Fibroblast of upper back skin (primary cell): ENCODE measurements around the gene NFKBIL1.
A peak's percentile ranks its signal among the peaks of the same experiment; 100 is the strongest.

Source experiments
- DNase-seq: peaks from one replicate; pipeline ENCODE4 v3.0.0-alpha.2; 2013

NFKBIL1 gene

DNA sequence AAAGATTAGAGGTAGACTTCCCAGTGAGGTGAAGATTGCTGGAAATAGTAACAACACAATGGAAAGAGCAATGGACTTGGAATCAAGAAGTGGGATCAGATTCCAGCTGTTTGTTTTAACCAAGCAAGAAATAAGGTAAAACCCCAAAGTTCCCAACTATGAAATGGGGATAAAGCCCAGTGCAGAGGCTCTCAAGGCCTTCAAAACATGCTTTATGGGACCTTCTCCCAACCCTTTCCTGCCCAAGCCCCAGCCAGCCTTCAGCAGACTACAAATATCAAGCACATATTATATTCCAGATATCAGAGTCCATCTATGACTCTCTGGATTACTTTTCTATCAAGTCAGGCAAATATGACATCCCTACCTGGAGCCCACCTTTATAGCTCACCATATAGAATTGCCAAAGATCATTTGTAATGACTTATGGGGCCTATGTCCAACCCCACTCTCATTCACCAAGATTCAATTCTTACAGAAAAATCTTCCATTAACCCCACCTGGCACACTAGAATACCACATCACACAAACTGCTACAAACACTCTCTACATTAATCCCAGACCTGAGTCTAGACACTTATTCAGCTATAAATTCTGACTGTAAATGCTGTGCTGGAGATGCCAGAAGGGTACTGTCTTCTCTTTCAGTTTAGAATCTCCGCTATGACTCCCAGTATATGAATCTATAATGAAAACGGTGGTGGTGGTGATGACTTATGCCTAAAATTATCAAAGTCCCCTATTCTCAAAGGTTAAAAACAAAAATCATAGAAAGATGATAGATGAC is 11.7 kb upstream of the NFKBIL1 start:
- DNase-seq: no peak

DNA sequence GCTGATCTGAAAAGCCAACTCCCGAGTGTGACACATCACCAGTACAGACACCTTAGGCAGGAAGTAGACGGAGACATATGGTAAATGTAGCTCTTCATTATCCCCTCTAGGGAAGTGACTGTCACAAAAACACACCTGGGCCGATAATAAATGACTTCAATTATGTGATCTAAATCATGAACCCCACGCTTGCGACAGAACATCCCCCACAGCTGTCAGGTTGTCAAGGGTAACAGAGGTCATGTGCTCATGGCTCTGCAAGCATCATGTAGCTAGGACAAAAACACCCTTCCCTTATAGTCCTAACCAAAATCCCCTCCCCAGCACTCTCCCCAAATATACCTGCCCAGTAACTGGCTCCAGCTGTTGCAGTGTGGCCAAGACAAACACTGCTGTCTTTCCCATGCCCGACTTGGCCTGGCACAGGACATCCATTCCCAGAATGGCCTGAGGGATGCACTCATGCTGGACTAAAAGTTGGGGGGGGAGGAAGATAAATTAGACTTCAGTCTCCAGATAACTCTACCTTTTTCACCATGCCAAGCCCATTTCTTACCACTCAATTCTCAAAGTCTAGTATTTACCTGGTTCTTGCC is 8.5 kb upstream of the NFKBIL1 start:
- DNase-seq: no peak

DNA sequence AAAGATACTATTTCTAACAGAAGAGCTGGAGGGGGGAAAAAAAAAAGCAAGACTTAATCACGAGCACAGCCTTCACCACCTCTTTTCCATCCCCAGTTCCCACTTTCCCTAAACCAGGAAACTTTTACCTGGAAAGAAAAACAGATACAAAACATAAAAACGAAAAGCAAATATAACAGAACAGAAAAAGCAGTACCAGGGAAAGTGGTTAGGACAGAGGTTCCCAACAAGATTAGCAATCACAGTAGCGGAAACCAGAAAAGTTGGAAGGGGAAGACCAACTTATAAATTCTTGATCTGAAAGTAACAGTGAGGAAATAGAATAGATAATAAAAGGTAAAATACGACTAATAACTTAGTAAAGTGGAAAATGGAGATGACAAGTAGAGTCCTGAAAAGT is 6.8 kb upstream of the NFKBIL1 start:
- no peak for DNase-seq

DNA sequence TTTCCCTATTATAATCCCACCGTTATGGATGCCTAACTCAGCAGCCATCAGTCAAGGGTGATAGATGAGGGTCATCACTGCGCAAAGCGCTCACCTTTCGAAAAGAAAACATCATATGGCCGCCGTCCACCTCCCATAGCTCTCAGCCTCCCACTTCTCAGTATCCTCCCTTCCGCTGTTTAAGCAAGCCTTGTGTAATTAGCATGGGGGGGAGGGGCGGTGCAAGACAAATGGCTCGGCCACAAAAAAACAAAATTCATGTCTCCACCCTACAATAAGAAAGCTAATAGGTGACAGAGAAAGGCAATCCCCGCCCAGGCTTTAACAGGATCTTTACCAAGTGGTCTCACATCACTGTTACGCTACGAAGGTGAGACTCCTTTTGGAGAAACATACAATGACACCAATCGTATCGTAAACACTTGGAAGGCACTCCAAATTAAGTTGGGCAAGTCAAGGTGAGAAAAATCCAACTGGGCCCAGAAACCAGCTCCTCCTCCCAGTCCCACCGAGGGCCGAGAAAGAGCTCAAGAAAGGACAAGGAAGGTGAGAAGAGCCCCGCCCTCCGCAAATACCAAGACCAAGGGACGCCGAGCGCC is 6.2 kb upstream of the NFKBIL1 start:
- DNase-seq: peak; percentile 37

DNA sequence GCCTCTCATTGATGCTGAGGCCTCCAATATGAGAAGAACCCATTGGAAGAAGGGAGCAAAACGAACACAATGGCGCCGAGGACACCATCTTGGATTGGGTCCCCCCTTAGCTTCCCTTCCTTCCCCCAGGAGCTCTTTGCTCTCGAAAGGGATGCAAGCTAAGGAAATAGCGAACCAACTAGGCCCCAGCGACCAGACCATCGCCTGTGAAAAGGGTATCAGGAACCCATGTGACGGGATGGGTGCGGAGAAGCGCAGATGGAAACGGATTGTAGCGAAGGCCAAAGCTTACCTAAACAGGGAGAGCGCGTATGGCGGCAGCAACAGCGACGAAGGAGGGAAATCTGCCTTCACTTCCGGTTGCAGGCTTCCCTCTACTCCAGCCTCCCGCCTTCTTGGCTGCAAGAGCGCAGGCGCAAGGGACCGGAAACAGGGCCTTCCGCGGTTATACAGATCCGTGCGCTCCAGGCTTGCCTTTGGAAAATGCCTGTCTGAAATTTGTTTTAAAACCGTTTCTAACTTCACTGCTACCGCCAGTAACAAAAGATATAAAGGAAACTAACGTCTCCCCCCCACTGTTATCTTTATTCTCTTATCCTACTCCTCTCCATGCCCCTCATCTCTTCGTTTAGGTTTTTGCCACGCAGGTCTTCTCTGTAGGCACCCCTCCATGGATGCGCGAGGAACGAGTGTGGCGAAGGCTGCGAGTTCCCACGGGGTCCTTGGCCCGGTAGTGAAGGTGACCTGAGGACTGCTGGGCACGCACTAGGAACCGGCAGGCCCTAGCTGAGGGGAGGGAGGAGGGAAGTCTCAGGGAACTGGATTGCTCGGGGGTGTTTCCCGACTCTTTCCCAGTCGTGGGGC is 5.5 kb upstream of the NFKBIL1 start, which contains the start of gene DDX39B:
DDX39B (minus strand) TSS at position 346 of the 864 bp plus-strand sequence. CDS start 1,471 bp downstream, outside the sequence.
- DNase-seq: peak; percentile 98

DNA sequence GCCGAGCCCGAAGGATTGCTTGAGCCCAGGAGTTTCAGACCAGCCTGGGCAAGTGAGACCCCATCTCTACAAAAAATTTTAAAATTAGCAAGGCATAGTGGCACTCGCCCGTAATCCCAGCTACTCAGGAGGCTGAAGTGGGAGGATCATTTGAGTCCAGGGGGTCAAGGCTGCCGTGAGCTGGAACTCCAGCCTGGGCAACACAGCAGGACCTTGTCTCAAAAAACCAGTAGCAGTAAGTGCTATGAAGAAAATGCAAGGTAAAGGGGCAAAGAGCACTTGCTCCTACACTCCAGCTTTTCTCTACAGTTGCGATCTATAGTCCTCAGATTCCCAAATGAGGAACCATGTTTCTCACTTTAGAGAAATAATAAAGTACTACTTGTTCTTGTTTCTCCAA is 3.8 kb upstream of the NFKBIL1 start:
- DNase-seq: no peak

DNA sequence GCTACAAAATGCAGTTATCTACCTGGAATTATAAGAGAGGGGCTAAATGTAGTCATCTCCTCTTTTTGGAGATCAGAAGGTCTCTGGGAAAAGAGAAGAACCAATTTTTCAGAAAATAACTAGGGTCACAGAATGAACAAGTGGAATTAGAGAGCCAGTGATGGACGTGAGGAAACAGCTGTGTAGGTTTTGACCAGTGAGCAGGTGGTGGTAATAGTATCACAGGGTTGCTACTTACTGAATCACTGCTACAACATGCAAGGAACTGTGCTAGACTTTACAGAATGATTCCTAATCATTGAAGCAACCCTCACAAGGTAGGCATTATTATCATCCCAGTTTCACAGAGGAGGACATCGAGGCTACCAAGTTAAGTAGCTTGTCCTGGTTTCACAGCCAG is 2.7 kb upstream of the NFKBIL1 start:
- no peak for DNase-seq

DNA sequence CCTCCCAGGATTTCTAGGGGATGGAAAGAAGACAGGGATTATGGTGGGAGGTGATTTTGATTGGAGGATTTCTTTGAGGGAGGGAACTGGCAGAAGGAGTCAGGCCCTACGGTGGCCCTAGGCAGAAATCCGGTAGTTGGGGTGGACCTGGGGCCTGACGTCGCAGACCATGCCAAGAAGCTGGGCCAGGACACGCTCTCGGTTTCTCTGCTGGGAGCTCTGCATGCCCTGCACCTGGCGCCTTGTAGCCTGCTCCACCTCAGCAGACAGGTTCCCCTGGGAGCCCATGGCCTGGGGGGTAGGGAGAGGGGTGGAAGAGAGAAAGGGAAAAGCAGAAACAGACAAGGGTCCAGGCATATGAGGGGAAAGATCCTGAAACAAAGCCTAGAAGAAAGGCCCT is 2.1 kb upstream of the NFKBIL1 start:
- no peak for DNase-seq

DNA sequence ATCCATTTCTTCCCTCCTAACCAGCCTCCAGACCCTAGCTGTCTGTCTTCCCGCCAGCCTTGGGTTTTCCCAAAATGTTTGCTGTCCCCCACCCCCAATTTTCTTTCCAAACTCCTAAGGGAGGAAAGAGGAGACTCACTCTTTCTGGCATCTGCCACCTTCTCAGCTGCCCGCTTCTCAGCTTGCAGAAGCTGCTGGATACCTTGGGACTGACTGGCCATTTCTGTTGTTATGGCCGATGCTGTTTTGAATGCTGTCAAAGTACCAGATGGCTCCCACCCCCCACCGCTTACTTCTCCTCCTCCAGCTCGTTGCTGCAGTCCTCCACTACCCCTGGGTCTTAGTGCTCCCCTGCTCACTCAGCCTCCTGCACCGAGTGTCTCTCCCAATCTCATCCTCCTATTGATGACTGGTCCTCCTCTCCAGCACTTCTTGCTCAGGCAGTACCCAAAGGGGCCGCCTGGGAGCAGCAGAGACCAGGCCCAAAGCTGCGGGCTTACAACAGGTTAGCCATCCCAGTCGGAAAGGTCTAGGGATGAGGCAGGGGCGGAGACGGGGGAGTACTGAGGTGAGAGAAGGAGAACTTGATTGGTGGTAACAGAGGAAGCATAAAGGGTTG is 960 bp upstream of the NFKBIL1 start, which contains the start of gene ATP6V1G2:
ATP6V1G2 (minus strand) TSS at position 270 of the 619 bp plus-strand sequence; CDS start at position 221, 49 bp downstream.
- DNase-seq: peak; percentile 93

DNA sequence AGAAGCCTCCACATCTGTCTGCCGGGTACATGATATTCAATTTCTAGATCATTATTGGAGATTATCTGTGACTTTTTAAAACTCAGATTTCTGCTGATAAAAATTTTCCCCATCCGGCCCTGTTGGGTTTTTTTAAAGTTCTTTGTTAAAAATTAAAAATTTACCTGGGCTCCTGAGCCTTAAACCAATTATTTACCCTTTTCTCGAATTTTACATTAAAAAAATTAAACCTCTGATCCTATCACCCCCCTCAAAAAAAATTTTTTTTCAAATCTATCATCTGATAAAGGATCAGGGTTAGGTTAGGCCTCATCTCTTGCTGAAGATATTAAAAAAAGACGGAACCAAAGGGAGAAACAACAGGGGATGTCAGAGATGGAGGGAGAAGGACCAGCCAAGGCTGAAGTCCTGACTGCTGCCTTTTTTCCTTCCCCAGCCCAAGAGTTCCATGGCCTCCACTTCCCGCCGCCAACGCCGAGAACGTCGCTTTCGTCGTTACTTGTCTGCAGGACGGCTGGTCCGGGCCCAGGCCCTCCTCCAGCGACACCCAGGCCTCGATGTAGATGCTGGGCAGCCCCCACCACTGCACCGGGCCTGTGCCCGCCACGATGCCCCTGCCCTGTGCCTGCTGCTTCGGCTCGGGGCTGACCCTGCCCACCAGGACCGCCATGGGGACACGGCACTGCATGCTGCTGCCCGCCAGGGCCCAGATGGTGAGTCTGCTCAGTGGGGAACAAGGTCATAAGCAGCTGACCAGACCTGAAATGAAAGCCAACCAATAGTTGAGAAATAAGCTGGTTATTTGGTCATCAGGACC is 527 bp downstream of the NFKBIL1 start:
- DNase-seq: no peak

DNA sequence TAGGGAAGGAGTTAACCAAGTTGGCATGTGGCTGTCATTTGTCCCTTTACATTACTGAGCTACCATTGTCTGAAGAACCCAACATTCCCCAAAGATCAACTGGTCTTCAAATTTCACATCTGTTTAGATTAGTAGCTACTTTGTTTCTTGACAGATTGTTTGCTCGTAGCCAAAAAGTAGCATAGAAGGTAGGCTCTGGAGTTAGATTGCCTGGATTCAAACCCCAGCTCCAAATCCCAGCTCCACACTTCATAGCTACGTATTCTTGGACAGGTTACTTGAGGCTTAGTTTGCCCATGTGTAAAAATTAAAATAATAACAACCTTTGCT is 1.1 kb downstream of the NFKBIL1 start:
- DNase-seq: no peak

DNA sequence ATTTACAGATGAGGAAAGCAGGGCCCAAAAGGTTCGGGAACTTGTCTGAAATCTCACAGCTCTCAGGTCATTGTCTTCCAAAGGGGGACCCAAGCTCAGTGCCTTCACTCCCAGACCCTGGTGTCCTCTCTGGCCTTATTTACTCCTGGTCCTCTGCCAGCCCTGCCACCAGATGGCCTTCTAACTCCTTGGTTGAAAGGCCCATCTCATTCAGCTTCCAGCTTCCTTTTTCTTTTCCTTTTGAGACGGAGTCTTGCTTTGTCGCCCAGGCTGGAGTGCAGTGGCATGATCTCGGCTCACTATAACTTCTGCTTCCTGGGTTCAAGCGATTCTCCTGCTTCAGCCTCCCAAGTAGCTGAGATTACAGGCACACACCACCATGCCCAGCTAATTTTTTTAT is 4.0 kb downstream of the NFKBIL1 start:
- DNase-seq: peak; percentile 40

DNA sequence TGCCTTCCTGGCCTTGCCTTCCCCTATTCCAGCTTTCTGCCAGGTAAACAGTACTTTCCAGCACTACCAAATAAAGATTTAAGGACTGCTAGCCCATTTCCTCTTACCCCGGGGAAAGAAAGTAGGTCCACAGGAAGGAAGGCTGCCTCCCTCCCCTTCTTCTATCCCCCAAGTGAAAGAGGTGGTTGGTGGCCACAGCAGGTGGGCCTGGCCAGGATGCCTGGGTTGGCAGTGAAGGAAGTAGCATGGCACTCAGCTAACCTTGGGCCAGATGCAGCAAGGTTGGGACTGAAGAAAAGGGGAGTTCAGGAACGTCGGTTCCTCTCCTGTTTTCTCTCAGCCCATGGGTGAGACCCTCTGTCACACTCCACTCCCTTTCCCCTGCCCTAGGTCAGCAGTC is 8.9 kb downstream of the NFKBIL1 start:
- no peak for DNase-seq

DNA sequence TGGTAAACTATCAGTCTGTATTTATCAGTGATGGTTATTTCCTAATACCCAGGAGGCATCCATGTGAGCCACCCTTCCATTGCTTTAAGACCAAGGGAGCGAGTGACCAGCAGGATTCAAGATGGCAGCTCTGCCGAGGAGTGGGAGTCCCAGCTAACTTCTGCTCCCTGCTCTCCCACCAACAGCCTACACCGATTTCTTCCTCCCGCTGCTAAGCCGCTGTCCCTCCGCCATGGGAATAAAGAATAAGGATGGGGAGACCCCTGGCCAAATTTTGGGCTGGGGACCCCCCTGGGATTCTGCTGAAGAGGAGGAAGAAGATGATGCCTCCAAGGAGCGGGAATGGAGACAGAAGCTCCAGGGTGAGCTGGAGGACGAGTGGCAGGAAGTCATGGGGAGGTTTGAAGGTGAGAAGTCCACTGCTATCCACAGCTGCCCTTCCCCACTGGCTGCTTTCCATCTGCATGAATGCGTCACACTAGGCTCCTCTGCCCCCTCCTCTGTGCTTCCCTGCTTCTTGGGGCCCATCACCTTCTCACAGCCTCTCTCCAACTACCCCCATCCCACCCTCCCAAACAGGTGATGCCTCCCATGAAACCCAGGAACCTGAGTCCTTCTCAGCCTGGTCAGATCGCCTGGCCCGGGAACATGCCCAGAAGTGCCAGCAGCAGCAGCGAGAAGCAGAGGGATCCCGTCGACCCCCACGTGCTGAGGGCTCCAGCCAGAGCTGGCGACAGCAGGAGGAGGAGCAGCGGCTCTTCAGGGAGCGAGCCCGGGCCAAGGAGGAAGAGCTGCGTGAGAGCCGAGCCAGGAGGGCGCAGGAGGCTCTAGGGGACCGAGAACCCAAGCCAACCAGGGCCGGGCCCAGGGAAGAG is 10.3 kb downstream of the NFKBIL1 start:
- no peak for DNase-seq

DNA sequence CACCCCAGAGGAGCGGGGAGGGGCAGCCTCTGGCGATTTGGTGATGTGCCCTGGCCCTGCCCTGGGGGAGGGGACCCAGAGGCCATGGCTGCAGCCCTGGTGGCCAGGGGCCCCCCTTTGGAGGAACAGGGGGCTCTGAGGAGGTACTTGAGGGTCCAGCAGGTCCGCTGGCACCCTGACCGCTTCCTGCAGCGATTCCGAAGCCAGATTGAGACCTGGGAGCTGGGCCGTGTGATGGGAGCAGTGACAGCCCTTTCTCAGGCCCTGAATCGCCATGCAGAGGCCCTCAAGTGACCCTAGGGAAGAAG is 10.9 kb downstream of the NFKBIL1 start:
- no peak for DNase-seq

DNA sequence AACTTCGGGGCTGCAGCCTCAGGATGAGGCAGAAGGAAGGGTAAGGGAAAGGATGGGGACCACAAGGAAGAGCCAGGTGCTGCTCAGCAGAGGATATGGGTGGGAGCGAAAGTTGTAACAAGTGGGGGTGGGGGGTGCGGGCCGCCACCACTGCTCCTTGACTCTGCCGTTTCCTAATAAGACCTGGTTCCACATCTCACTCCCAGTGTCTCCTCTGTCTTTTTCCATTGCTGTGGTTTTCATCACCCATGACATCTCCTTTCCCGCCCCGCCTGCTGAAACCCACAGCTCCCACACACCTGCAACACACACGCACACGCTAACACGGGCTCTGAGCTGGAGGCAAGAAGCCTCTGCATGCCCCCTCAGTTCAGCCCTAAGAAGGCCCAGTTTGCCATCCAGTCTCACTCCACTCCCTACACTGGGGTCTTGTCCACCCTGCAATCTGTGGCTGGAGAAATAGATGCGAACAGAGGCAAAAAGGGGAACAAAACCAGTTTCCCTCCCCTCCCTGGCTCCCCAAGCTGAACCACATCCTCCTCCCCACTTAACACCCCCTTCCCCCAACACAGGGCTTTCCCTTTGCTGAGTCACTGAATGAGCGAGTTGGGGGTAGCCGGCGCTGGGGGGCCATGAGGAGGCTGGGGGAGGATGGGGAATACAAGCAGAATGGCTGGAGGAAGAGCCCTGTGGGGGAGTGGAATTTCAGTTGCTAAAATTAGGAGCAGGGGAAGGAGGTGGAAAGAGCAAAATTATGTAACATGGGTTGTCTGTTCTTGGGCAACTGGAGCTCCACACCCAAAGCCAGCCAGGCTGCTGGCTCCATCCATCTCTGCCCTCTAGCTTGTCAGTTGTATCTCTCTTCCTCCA is 11.5 kb downstream of the NFKBIL1 start:
- DNase-seq: peak; percentile 57

DNA sequence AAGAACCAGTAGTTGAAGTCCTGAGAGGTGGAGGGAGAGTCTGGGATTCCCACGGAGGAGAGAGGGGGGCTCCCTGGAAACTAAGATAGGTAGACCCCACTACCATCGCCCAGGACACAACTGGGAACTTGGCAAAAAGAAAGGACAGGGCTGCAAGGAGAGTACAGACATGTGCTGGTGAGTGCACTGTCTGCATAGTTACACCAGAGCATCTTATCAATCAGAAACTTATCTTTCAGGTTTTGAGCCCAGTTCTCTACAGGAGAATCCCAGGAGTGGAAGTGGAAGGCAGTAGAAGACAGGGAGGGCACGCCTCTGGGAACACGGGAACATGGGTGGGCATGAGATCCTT is 12.2 kb downstream of the NFKBIL1 start:
- DNase-seq: no peak

DNA sequence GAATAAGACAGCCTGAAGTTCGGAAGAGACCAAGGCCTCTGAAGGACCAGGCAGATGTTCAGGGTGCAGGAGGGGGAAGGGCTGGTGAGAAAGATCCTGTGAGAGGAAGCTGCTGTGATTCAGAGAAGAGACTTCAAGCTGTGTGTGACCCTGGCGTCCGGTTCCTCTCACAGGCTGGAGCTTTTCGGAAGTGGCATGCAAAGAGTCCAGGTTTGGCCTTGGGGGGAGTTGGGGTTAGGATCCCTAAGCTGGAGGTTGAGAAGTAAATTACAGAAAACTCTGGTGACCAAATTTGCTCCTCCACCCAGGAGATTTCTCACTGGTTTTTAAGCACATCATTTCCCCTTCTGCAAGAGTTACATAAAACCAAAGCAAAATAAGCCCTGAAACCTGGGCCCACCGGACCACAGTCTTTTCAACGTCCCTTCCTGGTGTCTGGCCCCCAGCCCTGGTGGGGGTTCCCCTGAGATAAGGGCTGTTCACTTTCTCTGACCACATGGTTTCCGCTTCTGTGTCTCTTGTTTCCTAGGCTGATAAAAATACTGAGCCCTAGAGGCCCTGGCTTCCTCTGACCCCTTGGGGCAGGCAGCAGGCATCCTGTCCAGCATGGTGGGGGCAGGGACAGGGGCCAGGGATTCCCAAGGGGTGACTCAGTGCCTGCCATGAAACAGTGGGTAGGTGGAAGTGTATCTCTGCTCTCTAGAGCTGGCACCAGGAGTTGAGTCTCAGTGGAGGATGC is 12.7 kb downstream of the NFKBIL1 start:
- peak; percentile 26 for DNase-seq

DNA sequence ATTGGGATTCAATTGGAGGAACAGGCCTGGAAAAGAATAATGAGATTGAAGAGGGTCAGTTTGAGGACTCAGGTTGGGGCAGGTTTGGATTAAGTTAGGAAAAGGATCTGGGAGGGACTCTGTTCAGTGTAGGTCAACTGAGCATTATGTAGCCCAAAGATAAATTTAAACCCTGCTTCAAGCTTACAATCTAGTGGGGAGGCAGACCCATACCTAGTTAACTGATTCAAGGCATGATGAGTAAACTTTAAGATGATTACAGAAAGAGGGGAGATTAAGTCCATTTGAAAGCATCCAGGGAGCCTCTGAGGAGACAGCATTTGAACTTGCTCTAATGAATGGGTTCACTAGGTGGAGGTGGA is 13.3 kb downstream of the NFKBIL1 start:
- DNase-seq: no peak
